Kidney epithelial cell (primary cell): ENCODE data around the gene AICDA. TPM values are rescaled to one million over a fixed set of nuclear protein-coding genes. Genes with fewer than 3 reads are reported as not detected.
"Not testable (repeated sequence)": the region's sequence is repeated elsewhere in the genome, so short reads cannot be mapped to it uniquely, and the experiment has no call there.

Source experiments
- DNase-seq: peaks from one replicate; pipeline ENCODE4 v3.0.0-alpha.2; 2010; ENCODE audit warnings: low read depth
- H3K27me3 ChIP-seq: 2 replicates; pipeline ENCODE4 v1.6.0; 2011; ENCODE audit warnings: low read length; ENCODE audit not compliant: control insufficient read depth, insufficient read depth
- H3K36me3 ChIP-seq: 2 replicates; pipeline ENCODE4 v1.5.1; 2011; ENCODE audit warnings: low read length; ENCODE audit not compliant: control insufficient read depth, insufficient read depth
- H3K4me3 ChIP-seq: 2 replicates; pipeline ENCODE4 v1.5.1; 2011; ENCODE audit warnings: low read depth, mild to moderate bottlenecking, control low read depth, low read length
- CTCF ChIP-seq: IDR thresholded peaks from 2 replicates; pipeline ENCODE4 v1.5.1; 2011; ENCODE audit warnings: mild to moderate bottlenecking, moderate library complexity, low read length, control low read depth, inconsistent platforms; ENCODE audit not compliant: insufficient read depth, poor library complexity, severe bottlenecking
- total RNA-seq: library from RNA; depleted of rRNA; stranded (reverse); fragments of >200 nt; gene quantifications from 2 replicates; pipeline ENCODE4 v1.2.3, GENCODE V29; 2015

AICDA gene
- total RNA-seq, 1 donor from 2014 or later, result 1.3 TPM

GRCh38 chr12:8622646-8623045, 10.0 kb upstream of the AICDA start:
- Histone ChIP-seq H3K36me3 (no peaks in the 10 kb centered on the region), H3K27me3 (no peaks in the 10 kb centered on the region), H3K4me3 (no peak overlapping the region)
- no peak for DNase-seq
- no peak for TF ChIP-seq CTCF

GRCh38 chr12:8615206-8615605, 2.5 kb upstream of the AICDA start:
- no peak for DNase-seq
- no peak for TF ChIP-seq CTCF
- Histone ChIP-seq H3K36me3 (no peaks in the 10 kb centered on the region), H3K27me3 (no peaks in the 10 kb centered on the region), H3K4me3 (no peak overlapping the region)

- not testable (repeated sequence) for DNase-seq, H3K36me3 ChIP-seq, H3K27me3 ChIP-seq, H3K4me3 ChIP-seq
Measured at GRCh38 chr12:8613881-8614280, 1.2 kb upstream of the AICDA start.

GRCh38 chr12:8609061-8609570, 3.5 kb downstream of the AICDA start:
- H3K4me3 ChIP-seq, result no peak overlapping the region
- DNase-seq, result no peak
- H3K27me3 ChIP-seq, result no peaks in the 10 kb centered on the region
- H3K36me3 ChIP-seq, result no peaks in the 10 kb centered on the region
- peak; percentile 87 for TF ChIP-seq CTCF

- DNase-seq, result no peak
- TF ChIP-seq CTCF, result no peak
- no peak overlapping the region for H3K4me3 ChIP-seq
Measured at GRCh38 chr12:8606890-8607289, 5.8 kb downstream of the AICDA start.

GRCh38 chr12:8605057-8605456, 7.6 kb downstream of the AICDA start:
- Histone ChIP-seq H3K36me3 (no peaks in the 10 kb centered on the region), H3K4me3 (no peak overlapping the region), H3K27me3 (no peaks in the 10 kb centered on the region)
- DNase-seq, result no peak
- TF ChIP-seq CTCF, result no peak

More at GRCh38 chr12:8606890-8607289, 5.8 kb downstream of the AICDA start:
- H3K27me3 ChIP-seq, result no peaks in the 10 kb centered on the region
- no peaks in the 10 kb centered on the region for H3K36me3 ChIP-seq

GRCh38 chr12:8603856-8604255, 8.8 kb downstream of the AICDA start:
- no peaks in the 10 kb centered on the region for H3K27me3 ChIP-seq
- H3K4me3 ChIP-seq, result no peak overlapping the region
- peak; percentile 21 for TF ChIP-seq CTCF
- DNase-seq, result no peak
- H3K36me3 ChIP-seq, result no peaks in the 10 kb centered on the region
